HFFc6 (cell line): ENCODE data around the gene TRIM29. TPM values are rescaled to one million over a fixed set of nuclear protein-coding genes. Genes with fewer than 3 reads are reported as not detected.

Experiments
- DNase-seq: peaks from one replicate; pipeline ENCODE4 v3.0.0-alpha.2; 2018
- H3K27ac Mint-ChIP-seq: 2 replicates; pipeline ENCODE4 v1.8.0; 2020; ENCODE audit warnings: mild to moderate bottlenecking, mixed read lengths
- H3K27me3 Mint-ChIP-seq: 2 replicates; pipeline ENCODE4 v1.8.0; 2021; ENCODE audit warnings: mild to moderate bottlenecking, moderate library complexity, mixed read lengths; ENCODE audit not compliant: insufficient read depth
- H3K36me3 Mint-ChIP-seq: 2 replicates; pipeline ENCODE4 v1.8.0; 2021; ENCODE audit warnings: low read depth, mixed read lengths
- H3K4me1 Mint-ChIP-seq: 2 replicates; pipeline ENCODE4 v1.8.0; 2020; ENCODE audit warnings: low read depth, mixed read lengths
- H3K4me3 Mint-ChIP-seq: 2 replicates; pipeline ENCODE4 v1.8.0; 2020; ENCODE audit warnings: mild to moderate bottlenecking, moderate library complexity, mixed read lengths
- H3K9me3 Mint-ChIP-seq: 2 replicates; pipeline ENCODE4 v1.8.0; 2020; ENCODE audit warnings: mild to moderate bottlenecking, mixed read lengths
- total RNA-seq, 6 experiments: library from RNA; stranded (reverse); fragmentation: NEBNext Ultra II Directional; extraction: Animal tissue kit (Norgen Biotek cat#: 25700); gene quantifications; 2 replicates in 1 of 6; 3 replicates in 5 of 6; pipeline ENCODE4 v1.2.3, GENCODE V29; 2021
- TF ChIP-seq, protein P1 (sequence below): fragments of 200-600 bp; sonication (generic); IDR thresholded peaks from 2 replicates; pipeline ENCODE4 v1.5.0; 2021; ENCODE audit warnings: antibody characterized with exemption, mild to moderate bottlenecking

The TRIM29 gene
- total RNA-seq, 6 experiments from 2014 or later, result 1.5 to 3.2 (median 3.1) TPM

DNA sequence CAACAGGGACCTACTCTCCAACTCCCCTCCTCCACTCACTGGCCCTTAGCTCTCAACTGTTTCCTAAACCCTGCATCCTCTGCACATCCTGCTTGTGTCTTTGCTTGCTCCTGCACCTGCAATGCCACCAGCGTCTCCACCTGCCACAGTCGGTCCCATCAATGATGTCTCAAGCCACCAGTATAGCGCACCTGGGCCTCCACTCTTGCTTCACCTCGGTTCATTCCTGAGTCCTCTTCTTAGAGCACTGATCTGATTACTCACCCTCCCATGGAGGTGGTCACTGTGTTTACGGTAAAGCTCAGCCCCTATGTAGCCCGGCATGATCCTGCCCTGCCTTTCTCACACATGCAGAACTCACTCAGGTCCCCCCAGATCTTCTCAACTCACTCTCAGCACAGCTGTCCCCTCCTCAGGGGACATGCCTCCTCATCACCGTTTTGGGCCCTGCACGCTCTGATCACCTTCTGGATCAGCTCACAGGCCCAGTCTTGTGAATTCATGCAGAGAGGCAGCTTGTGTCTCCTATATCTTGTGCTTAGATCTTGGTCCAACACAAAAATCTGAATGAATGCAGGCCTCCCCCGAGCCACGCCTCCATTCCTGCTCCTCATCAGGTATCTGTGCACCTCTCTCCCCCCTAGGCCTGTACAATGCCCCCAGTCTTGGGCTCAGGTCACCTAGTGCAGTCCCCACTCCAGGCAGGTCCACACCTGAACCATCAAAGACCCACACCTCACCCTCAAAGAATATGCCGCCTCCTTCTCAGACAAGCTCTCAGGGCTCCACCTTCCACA, 31.4 kb downstream of the TRIM29 start:
- no peak for DNase-seq
- H3K4me1 Mint-ChIP-seq, result no peaks in the 10 kb centered on the region
- no peak overlapping the region for H3K27ac Mint-ChIP-seq
- no peak overlapping the region for H3K4me3 Mint-ChIP-seq
- H3K27me3 Mint-ChIP-seq, result peaks cover 56% of the 10 kb centered on the region
- H3K36me3 Mint-ChIP-seq, result no peaks in the 10 kb centered on the region
- no peaks in the 10 kb centered on the region for H3K9me3 Mint-ChIP-seq
- TF ChIP-seq, protein P1, sequence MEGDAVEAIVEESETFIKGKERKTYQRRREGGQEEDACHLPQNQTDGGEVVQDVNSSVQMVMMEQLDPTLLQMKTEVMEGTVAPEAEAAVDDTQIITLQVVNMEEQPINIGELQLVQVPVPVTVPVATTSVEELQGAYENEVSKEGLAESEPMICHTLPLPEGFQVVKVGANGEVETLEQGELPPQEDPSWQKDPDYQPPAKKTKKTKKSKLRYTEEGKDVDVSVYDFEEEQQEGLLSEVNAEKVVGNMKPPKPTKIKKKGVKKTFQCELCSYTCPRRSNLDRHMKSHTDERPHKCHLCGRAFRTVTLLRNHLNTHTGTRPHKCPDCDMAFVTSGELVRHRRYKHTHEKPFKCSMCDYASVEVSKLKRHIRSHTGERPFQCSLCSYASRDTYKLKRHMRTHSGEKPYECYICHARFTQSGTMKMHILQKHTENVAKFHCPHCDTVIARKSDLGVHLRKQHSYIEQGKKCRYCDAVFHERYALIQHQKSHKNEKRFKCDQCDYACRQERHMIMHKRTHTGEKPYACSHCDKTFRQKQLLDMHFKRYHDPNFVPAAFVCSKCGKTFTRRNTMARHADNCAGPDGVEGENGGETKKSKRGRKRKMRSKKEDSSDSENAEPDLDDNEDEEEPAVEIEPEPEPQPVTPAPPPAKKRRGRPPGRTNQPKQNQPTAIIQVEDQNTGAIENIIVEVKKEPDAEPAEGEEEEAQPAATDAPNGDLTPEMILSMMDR, result no peak

DNA sequence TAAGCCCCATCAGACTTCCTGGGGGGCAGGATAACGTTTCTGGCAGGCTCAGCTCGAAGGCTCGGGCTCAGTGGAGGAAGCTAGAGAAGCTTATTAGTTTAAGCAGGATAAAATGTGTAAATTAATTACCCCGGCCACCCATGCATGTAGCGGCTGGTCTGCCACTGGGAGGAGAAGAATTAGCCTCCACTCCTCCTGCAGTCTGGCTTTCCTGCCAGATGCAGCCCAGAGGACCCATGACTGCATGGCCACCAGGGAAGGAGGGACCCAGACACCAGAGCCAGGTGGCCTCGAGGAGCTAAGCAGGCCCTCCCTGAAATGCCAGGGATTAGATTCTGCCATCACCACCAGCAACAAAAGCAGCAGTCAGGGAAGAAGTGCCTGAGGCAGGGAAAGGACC, 32.3 kb downstream of the TRIM29 start:
- no peaks in the 10 kb centered on the region for H3K36me3 Mint-ChIP-seq
- H3K4me3 Mint-ChIP-seq, result no peak overlapping the region
- H3K27ac Mint-ChIP-seq, result no peak overlapping the region
- peaks cover 56% of the 10 kb centered on the region for H3K27me3 Mint-ChIP-seq
- DNase-seq, result no peak
- TF ChIP-seq, protein P1, result no peak
- no peaks in the 10 kb centered on the region for H3K9me3 Mint-ChIP-seq
- H3K4me1 Mint-ChIP-seq, result no peaks in the 10 kb centered on the region

DNA sequence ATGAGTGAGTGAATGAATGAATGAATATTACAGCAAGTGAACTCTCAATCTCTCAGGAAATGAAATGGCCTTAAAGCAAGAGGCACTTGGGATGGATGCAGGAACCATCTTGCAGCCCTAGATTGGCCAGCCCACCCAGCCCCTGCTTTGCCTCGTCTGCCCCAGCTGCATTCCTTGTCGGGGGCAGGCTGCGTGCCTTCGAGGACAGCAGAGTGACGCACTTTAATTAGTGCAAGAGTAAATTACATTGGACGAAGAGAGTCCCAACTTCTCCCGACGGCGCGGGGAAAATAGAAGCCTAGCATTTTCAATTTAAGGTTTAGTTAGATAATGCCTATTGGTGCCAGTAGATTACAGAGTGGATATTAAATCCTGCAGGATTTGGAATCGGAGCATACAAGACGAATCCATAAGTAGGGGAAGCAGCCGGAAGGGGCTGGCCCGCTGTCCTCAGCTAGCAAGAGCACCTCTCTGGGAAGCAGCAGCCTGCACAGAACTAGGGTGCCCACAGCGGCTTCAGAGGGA, 33.8 kb downstream of the TRIM29 start:
- H3K27ac Mint-ChIP-seq, result no peak overlapping the region
- peaks cover 61% of the 10 kb centered on the region for H3K27me3 Mint-ChIP-seq
- no peaks in the 10 kb centered on the region for H3K9me3 Mint-ChIP-seq
- no peaks in the 10 kb centered on the region for H3K4me1 Mint-ChIP-seq
- H3K4me3 Mint-ChIP-seq, result no peak overlapping the region
- no peaks in the 10 kb centered on the region for H3K36me3 Mint-ChIP-seq
- DNase-seq, result no peak
- TF ChIP-seq, protein P1, result no peak

DNA sequence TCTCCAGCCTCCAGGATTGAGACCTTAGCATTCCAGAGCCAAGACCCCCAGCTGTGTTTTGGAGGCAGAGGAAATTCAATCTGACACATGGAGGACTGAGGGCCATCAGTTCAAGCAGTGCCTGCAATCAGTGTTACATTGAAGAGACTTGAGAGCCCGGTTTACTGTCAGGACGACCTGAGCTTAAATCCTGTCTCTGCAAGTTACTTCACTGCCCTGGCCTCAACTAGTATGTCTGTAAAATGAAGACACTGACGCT, 35.1 kb downstream of the TRIM29 start:
- Mint-ChIP-seq H3K36me3 (no peaks in the 10 kb centered on the region), H3K4me3 (no peak overlapping the region), H3K27ac (no peak overlapping the region), H3K27me3 (peaks cover 64% of the 10 kb centered on the region), H3K4me1 (no peaks in the 10 kb centered on the region), H3K9me3 (no peaks in the 10 kb centered on the region)
- TF ChIP-seq, protein P1, result no peak
- no peak for DNase-seq

DNA sequence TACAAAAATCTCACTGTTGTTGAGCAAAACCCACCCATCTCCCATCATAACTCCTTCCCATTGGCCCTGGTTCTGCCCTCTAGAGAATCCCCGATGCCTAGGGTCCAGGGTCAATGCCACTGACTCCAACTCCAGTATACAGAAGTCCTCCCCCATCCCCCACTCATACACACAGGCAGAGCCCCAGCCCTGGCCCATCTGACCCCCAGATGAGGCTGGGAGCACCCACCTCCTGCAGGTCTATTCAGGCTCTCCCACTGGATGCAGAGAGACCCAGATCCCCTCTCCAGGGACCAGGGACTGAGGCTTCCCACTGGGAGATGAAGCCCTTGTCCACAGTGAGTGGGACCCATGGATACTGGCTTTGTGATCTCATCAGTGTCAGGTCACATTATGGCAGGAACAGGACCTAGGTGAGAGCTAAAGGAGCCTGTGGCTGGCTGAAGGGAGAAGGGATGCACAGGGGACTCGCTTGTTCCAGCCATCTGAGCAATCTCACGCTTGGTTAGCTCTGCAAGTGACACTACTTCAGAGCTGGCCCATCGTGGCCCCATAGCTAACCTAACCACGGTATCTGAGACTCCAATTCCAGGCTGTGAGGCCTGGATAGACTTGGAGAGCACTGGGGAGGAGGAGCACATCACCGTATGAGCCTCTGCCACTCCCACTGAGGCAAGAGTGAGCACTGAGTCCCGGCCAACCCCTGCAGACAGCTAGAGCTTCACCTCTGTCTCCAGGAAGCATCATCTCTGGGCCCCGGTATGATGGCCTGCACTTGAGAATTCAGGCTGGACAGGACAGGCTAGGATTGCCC, 35.7 kb downstream of the TRIM29 start:
- Mint-ChIP-seq H3K27ac (no peak overlapping the region), H3K36me3 (no peaks in the 10 kb centered on the region), H3K9me3 (no peaks in the 10 kb centered on the region), H3K27me3 (peaks cover 67% of the 10 kb centered on the region), H3K4me1 (no peaks in the 10 kb centered on the region), H3K4me3 (no peak overlapping the region)
- DNase-seq, result no peak
- TF ChIP-seq, protein P1, result no peak
